Omental fat pad (tissue), 4 donors: Measurements from ENCODE around the gene PRAMEF11. TPM values are rescaled to one million over a fixed set of nuclear protein-coding genes. Genes with fewer than 3 reads are reported as not detected.
"Not testable (repeated sequence)": the region's sequence is repeated elsewhere in the genome, so short reads cannot be mapped to it uniquely, and the experiment has no call there.

Source experiments
- ATAC-seq: fragments of 150-250 bp; one replicate; pipeline ENCODE4 v1.9.1; 2016; ENCODE audit warnings: mild to moderate bottlenecking, moderate library complexity; ENCODE audit not compliant: low FRiP score
- DNase-seq: peaks from one replicate; pipeline ENCODE4 v3.0.0-alpha.2; 2019; ENCODE audit warnings: low spot score
- CTCF ChIP-seq, 3 donors: fragments of 450-650 bp; IDR thresholded peaks; one replicate each; pipeline ENCODE4 v1.5.1; 2016 to 2017; ENCODE audit warnings: antibody characterized with exemption in 3 of 3, mild to moderate bottlenecking in 3 of 3, moderate library complexity in 2 of 3
- total RNA-seq, 4 donors: library from RNA; depleted of rRNA; stranded (reverse); fragments of >200 nt; gene quantifications; one replicate each; pipeline ENCODE4 v1.1.0, GENCODE V29; 2016

Gene PRAMEF11
- total RNA-seq, 4 donors from 2014 or later = not detected

GRCh38 chr1:12809933-12810332 is 21.3 kb downstream of the PRAMEF11 start:
- DNase-seq (no peak), ATAC-seq (no peak)
- TF ChIP-seq CTCF (IDR thresholded peaks at IDR 0.05) = no peak

GRCh38 chr1:12799730-12800129 is 31.5 kb downstream of the PRAMEF11 start:
- ATAC-seq (no peak), DNase-seq (no peak)
- TF ChIP-seq CTCF (IDR thresholded peaks at IDR 0.05) = no peak

- DNase-seq (no peak), ATAC-seq (no peak)
- TF ChIP-seq CTCF (IDR thresholded peaks at IDR 0.05) = no peak
Measured at GRCh38 chr1:12798911-12799310, 32.3 kb downstream of the PRAMEF11 start.

- DNase-seq, ATAC-seq: not testable (repeated sequence)
Measured at GRCh38 chr1:12791097-12791496, 40.1 kb downstream of the PRAMEF11 start, which contains the start of gene PRAMEF1. Gene PRAMEF1, plus strand, starts transcription at chr1:12791397. Its CDS starts 1,831 bp downstream, at chr1:12793228.

GRCh38 chr1:12784729-12785128 is 46.5 kb downstream of the PRAMEF11 start:
- ATAC-seq, DNase-seq: not testable (repeated sequence)

GRCh38 chr1:12783783-12784182 is 47.4 kb downstream of the PRAMEF11 start:
- DNase-seq, ATAC-seq: not testable (repeated sequence)

GRCh38 chr1:12781488-12781887 is 49.7 kb downstream of the PRAMEF11 start:
- not testable (repeated sequence) for DNase-seq, ATAC-seq

GRCh38 chr1:12778907-12779306 is 52.3 kb downstream of the PRAMEF11 start:
- ATAC-seq (no peak), DNase-seq (no peak)
- TF ChIP-seq CTCF (IDR thresholded peaks at IDR 0.05) = no peak

GRCh38 chr1:12778061-12778460 is 53.1 kb downstream of the PRAMEF11 start:
- no peak for DNase-seq
- no peak for TF ChIP-seq CTCF (IDR thresholded peaks at IDR 0.05)
- no peak for ATAC-seq
